DND-41 (cell line): ENCODE results near the gene NKAIN2.

Experiments used
- CTCF ChIP-seq: IDR thresholded peaks from 2 replicates; pipeline ENCODE4 v1.5.1; 2012; ENCODE audit warnings: borderline replicate concordance, low read length, moderate library complexity, mild to moderate bottlenecking; ENCODE audit not compliant: poor library complexity, severe bottlenecking; ENCODE audit errors: extremely low read depth
- EZH2 ChIP-seq: IDR thresholded peaks from 3 replicates; pipeline ENCODE4 v1.6.1; 2012; ENCODE audit warnings: borderline replicate concordance, low read depth, mild to moderate bottlenecking, moderate library complexity, low read length, inconsistent platforms; ENCODE audit not compliant: severe bottlenecking

- TF ChIP-seq CTCF, result no peak
- TF ChIP-seq EZH2, result no peak
Observed at GRCh38 chr6:124655866-124656265, 852.2 kb downstream of the NKAIN2 start.
